Mucosa of rectum (tissue), 2 donors: Measurements from ENCODE around the gene TSPAN18.

Experiments used
- H3K27ac ChIP-seq, 2 donors: one replicate each; pipeline ENCODE4 v1.7.0; 2013; ENCODE audit warnings: inconsistent platforms in 2 of 2, low read depth in 2 of 2, low read length in 2 of 2
- H3K27me3 ChIP-seq, 2 donors: one replicate each; pipeline ENCODE4 v1.7.0; 2013; ENCODE audit warnings: low read length in 2 of 2; ENCODE audit not compliant: control insufficient read depth in 2 of 2, insufficient read depth in 2 of 2
- H3K36me3 ChIP-seq, 2 donors: one replicate each; pipeline ENCODE4 v1.7.0; 2013; ENCODE audit warnings: low read length in 2 of 2; ENCODE audit not compliant: control insufficient read depth in 2 of 2, insufficient read depth in 2 of 2
- H3K4me1 ChIP-seq, 2 donors: one replicate each; pipeline ENCODE4 v1.7.0; 2013; ENCODE audit warnings: low read length in 2 of 2, mild to moderate bottlenecking in 1 of 2; ENCODE audit not compliant: control insufficient read depth in 2 of 2, insufficient read depth in 2 of 2
- H3K4me3 ChIP-seq, 2 donors: one replicate each; pipeline ENCODE4 v1.7.0; 2013; ENCODE audit warnings: low read length in 2 of 2
- H3K9ac ChIP-seq, 2 donors: one replicate each; pipeline ENCODE4 v1.7.0; 2013; ENCODE audit warnings: low read length in 2 of 2, low read depth in 1 of 2, mild to moderate bottlenecking in 1 of 2
- H3K9me3 ChIP-seq, 2 donors: one replicate each; pipeline ENCODE4 v1.7.0; 2013; ENCODE audit warnings: low read length in 2 of 2; ENCODE audit not compliant: control insufficient read depth in 2 of 2
- donor health status: healthy.
- donor health status: Normal muscosa, but diverticular disease.

Gene TSPAN18

DNA sequence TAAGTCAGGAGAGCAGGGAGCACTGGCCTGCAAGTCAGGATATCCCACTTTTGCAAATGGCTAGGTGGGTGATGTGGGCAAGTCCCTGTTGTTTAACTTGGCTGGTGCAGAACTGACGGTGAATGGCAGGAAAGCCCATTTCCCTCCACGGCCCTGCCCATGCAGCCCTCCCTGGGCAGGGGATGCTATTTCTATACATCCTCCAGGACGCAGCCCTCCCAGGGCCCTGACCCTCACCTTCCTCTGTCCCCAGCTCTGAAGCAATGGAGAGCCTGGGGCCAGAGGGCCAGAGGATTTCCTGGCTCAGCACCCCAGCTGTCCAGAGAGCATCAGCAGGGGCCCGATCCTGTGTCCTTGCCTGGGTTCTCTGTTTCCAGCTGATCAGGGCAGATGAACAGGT lies 91.3 kb downstream of the TSPAN18 start:
- Histone ChIP-seq H3K9ac (no peak overlapping the region), H3K4me3 (no peak overlapping the region), H3K36me3 (no peaks in the 10 kb centered on the region), H3K9me3 (no peaks in the 10 kb centered on the region), H3K4me1 (no peaks in the 10 kb centered on the region), H3K27ac (no peak overlapping the region), H3K27me3 (no peaks in the 10 kb centered on the region)

DNA sequence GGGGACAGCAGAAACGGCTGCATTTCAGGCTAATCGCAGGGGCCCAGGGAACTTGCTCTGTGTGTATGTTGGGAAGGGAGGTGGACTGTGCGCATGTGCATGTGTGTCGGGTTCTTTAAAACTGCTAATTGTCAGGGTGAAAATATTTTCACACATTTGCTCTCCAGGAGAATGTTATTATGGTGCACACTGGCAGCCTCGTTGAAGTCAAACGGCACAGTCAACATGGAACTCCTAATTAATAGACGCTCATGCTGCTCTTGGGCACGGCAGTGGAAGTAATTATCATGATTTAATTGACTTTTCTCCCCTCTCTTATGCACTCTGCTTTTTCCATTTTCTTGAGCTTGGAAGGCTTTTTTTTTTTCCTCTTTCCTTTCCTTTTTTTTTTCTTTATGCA lies 92.6 kb downstream of the TSPAN18 start:
- Histone ChIP-seq H3K4me1 (no peaks in the 10 kb centered on the region), H3K27me3 (no peaks in the 10 kb centered on the region), H3K9ac (no peak overlapping the region), H3K9me3 (no peaks in the 10 kb centered on the region), H3K36me3 (no peaks in the 10 kb centered on the region), H3K4me3 (no peak overlapping the region), H3K27ac (no peak overlapping the region)

DNA sequence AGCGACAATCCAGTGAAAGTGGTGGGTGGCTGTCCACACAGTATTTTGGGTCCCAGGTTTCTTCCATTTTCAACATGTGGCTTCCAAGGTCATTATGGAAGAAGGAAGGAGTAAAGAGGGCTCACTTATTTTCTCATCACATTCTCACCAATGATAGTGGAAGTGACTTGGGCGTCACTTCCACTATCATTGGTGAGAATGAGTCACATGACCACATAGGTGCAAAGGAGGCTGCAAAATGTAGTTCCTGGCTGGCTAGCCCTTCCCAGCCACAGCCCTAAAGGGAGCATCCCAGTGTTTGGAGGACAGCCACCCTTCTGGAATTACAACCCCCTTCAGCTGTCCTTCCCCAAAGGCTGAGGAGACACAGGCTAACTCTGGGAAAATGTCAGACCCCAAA lies 95.6 kb downstream of the TSPAN18 start:
- Histone ChIP-seq H3K9ac (no peak overlapping the region), H3K4me1 (no peaks in the 10 kb centered on the region), H3K27me3 (no peaks in the 10 kb centered on the region), H3K9me3 (no peaks in the 10 kb centered on the region), H3K4me3 (no peak overlapping the region), H3K36me3 (no peaks in the 10 kb centered on the region), H3K27ac (no peak overlapping the region)

GRCh38 chr11:44823006-44823405 lies 96.2 kb downstream of the TSPAN18 start:
- H3K9me3 ChIP-seq, result no peaks in the 10 kb centered on the region
- no peak overlapping the region for H3K27ac ChIP-seq
- H3K9ac ChIP-seq, result no peak overlapping the region
- H3K27me3 ChIP-seq, result no peaks in the 10 kb centered on the region
- H3K36me3 ChIP-seq, result no peaks in the 10 kb centered on the region
- H3K4me3 ChIP-seq, result no peak overlapping the region
- no peaks in the 10 kb centered on the region for H3K4me1 ChIP-seq

- Histone ChIP-seq H3K9me3 (no peaks in the 10 kb centered on the region), H3K27me3 (no peaks in the 10 kb centered on the region), H3K27ac (no peak overlapping the region), H3K36me3 (no peaks in the 10 kb centered on the region), H3K4me1 (no peaks in the 10 kb centered on the region), H3K4me3 (no peak overlapping the region), H3K9ac (no peak overlapping the region)
Observed at GRCh38 chr11:44823868-44824267, 97.1 kb downstream of the TSPAN18 start.

- H3K4me1 ChIP-seq, result no peaks in the 10 kb centered on the region
- no peak overlapping the region for H3K27ac ChIP-seq
- no peaks in the 10 kb centered on the region for H3K36me3 ChIP-seq
- H3K4me3 ChIP-seq, result no peak overlapping the region
- H3K9me3 ChIP-seq, result no peaks in the 10 kb centered on the region
- no peak overlapping the region for H3K9ac ChIP-seq
- no peaks in the 10 kb centered on the region for H3K27me3 ChIP-seq
Observed at GRCh38 chr11:44824300-44824704, 97.5 kb downstream of the TSPAN18 start.

- H3K9ac ChIP-seq, result no peak overlapping the region
- H3K27me3 ChIP-seq, result no peaks in the 10 kb centered on the region
- H3K4me1 ChIP-seq, result no peaks in the 10 kb centered on the region
- H3K27ac ChIP-seq, result no peak overlapping the region
- H3K4me3 ChIP-seq, result no peak overlapping the region
- no peaks in the 10 kb centered on the region for H3K9me3 ChIP-seq
- no peaks in the 10 kb centered on the region for H3K36me3 ChIP-seq
Observed at GRCh38 chr11:44825058-44825785, 98.5 kb downstream of the TSPAN18 start.

GRCh38 chr11:44826922-44827643 lies 100.3 kb downstream of the TSPAN18 start:
- no peak overlapping the region for H3K4me3 ChIP-seq
- H3K4me1 ChIP-seq, result no peaks in the 10 kb centered on the region
- no peaks in the 10 kb centered on the region for H3K9me3 ChIP-seq
- no peaks in the 10 kb centered on the region for H3K27me3 ChIP-seq
- no peak overlapping the region for H3K27ac ChIP-seq
- H3K9ac ChIP-seq, result no peak overlapping the region
- H3K36me3 ChIP-seq, result no peaks in the 10 kb centered on the region

DNA sequence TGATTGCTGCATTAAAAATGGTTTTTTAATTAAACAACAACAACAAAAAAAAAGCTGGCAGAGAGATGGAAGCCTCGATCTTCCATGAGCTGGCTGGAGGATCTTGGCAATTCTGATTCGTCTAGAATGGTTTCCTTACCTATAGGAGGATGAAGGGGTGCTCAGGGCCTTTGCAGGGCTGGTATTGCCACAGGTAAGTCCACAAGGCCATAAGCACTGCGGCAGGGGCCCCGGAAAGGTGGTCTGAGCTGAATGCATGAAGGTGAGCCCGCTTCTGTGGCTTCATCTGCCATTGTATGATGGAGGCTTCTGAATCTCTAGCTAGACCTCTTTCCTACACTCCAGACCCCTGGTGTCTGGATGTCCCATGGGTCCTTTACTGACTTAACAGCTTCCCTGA lies 101.5 kb downstream of the TSPAN18 start:
- Histone ChIP-seq H3K9ac (no peak overlapping the region), H3K4me3 (no peak overlapping the region), H3K36me3 (no peaks in the 10 kb centered on the region), H3K4me1 (no peaks in the 10 kb centered on the region), H3K27me3 (no peaks in the 10 kb centered on the region), H3K27ac (no peak overlapping the region), H3K9me3 (no peaks in the 10 kb centered on the region)

GRCh38 chr11:44829838-44830237 lies 103.1 kb downstream of the TSPAN18 start:
- no peaks in the 10 kb centered on the region for H3K4me1 ChIP-seq
- no peaks in the 10 kb centered on the region for H3K27me3 ChIP-seq
- no peaks in the 10 kb centered on the region for H3K36me3 ChIP-seq
- no peak overlapping the region for H3K27ac ChIP-seq
- no peak overlapping the region for H3K9ac ChIP-seq
- no peak overlapping the region for H3K4me3 ChIP-seq
- no peaks in the 10 kb centered on the region for H3K9me3 ChIP-seq
